Left ventricle myocardium inferior (tissue), 1 donor: ENCODE data around the gene KCNK7. TPM values are rescaled to one million over a fixed set of nuclear protein-coding genes. Genes with fewer than 3 reads are reported as not detected.

Experiments
- DNase-seq: peaks from one replicate; pipeline ENCODE4 v3.0.0-alpha.2; 2020
- H3K27ac ChIP-seq: fragments of 200-600 bp; replicated peaks from 2 replicates; pipeline ENCODE4 v1.8.0; 2021
- H3K27me3 ChIP-seq: fragments of 200-600 bp; 2 replicates; pipeline ENCODE4 v1.8.0; 2021; ENCODE audit warnings: low read depth
- H3K36me3 ChIP-seq: fragments of 200-600 bp; 2 replicates; pipeline ENCODE4 v1.8.0; 2021
- H3K4me1 ChIP-seq: fragments of 200-600 bp; 2 replicates; pipeline ENCODE4 v1.8.0; 2021
- H3K4me3 ChIP-seq: fragments of 200-600 bp; 2 replicates; pipeline ENCODE4 v1.8.0; 2021; ENCODE audit warnings: mild to moderate bottlenecking, moderate library complexity
- H3K9me3 ChIP-seq: fragments of 200-600 bp; replicated peaks from 2 replicates; pipeline ENCODE4 v1.8.0; 2021
- CTCF ChIP-seq: fragments of 200-600 bp; IDR thresholded peaks from 2 replicates; pipeline ENCODE4 v1.8.0; 2021; ENCODE audit warnings: antibody characterized with exemption, mild to moderate bottlenecking, borderline replicate concordance
- intact Hi-C: fragments of 100-400 bp; cut with micrococcal nuclease; formaldehyde crosslinking; loops from one replicate; pipeline ENCODE4 v1.11.0; 2022
- long read RNA-seq: library from polyadenylated mRNA; unstranded; transcript quantifications from one replicate; pipeline ENCODE4 v2.0.0, GENCODE V29; 2021
- total RNA-seq: library from RNA; stranded (reverse); fragmentation: NEBNext Ultra II Directional; extraction: Animal tissue kit (Norgen Biotek cat#: 25700); gene quantifications from one replicate; pipeline ENCODE4 v1.2.1, GENCODE V29; 2021
- donor health status: DM: no; HTN: yes; CAD: no; lungs with severe emphysema.

Gene KCNK7, protein sequence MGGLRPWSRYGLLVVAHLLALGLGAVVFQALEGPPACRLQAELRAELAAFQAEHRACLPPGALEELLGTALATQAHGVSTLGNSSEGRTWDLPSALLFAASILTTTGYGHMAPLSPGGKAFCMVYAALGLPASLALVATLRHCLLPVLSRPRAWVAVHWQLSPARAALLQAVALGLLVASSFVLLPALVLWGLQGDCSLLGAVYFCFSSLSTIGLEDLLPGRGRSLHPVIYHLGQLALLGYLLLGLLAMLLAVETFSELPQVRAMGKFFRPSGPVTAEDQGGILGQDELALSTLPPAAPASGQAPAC
- 0.85 TPM for total RNA-seq
- long read RNA-seq, partial matches to known transcripts = 0 of 2 reads
- long read RNA-seq, other reads (novel, unspliced or antisense) = 2 of 2 reads

- no peak within 1 kb of the TSS for H3K4me3 ChIP-seq
- H3K9me3 ChIP-seq = no peaks in the 10 kb centered on the region
- DNase-seq = no peak
- no peaks in the 10 kb centered on the region for H3K27me3 ChIP-seq
- no peak within 1 kb of the TSS for H3K27ac ChIP-seq
- no peak for TF ChIP-seq CTCF
- H3K4me1 ChIP-seq = peaks cover 46% of the 10 kb centered on the region
- H3K36me3 ChIP-seq = peaks cover 46% of the 10 kb centered on the region
- intact Hi-C loops = loop anchor here (10.0 kb wide), 1 partner anchor 61 kb away; no protein-coding TSS in a partner anchor
Observed at GRCh38 chr11:65595543-65596281, at the start of gene KCNK7. TSS of gene KCNK7 (minus strand) at chr11:65595800. CDS start at chr11:65595772, 28 bp downstream.

- DNase-seq = no peak
- intact Hi-C loops = no loop called here
- Histone ChIP-seq H3K27me3 (peaks cover 11% of the 10 kb centered on the region), H3K36me3 (peaks cover 83% of the 10 kb centered on the region), H3K4me3 (no peak overlapping the region), H3K27ac (no peak overlapping the region), H3K4me1 (peaks cover 50% of the 10 kb centered on the region), H3K9me3 (no peaks in the 10 kb centered on the region)
- no peak for TF ChIP-seq CTCF
Observed at GRCh38 chr11:65644837-65645236, 49.2 kb upstream of the KCNK7 start.

DNA sequence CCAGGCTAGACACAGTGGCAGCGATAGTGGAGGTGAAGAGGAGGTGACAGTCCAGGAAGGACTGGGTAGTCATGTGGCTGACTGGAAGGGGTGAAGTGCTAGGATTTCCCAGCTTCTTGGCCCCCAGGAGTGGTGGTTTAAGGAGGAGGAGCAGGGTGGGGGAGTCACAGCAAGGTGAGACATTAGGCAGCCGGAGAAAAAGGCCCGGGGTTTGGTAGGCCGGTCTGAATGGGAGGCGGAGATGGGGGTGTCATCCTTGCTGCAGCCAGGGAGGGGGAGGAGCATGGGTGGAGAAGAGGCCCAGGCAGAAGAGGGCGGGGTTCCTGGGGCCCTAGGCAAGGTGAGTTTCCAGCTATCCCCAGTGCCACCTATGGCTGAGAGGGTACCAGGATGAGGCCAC lies 48.4 kb upstream of the KCNK7 start:
- no peaks in the 10 kb centered on the region for H3K9me3 ChIP-seq
- no peak for TF ChIP-seq CTCF
- peaks cover 50% of the 10 kb centered on the region for H3K4me1 ChIP-seq
- H3K4me3 ChIP-seq = no peak overlapping the region
- H3K27me3 ChIP-seq = peaks cover 11% of the 10 kb centered on the region
- peaks cover 74% of the 10 kb centered on the region for H3K36me3 ChIP-seq
- intact Hi-C loops = no loop called here
- H3K27ac ChIP-seq = no peak overlapping the region
- no peak for DNase-seq

- peaks cover 10% of the 10 kb centered on the region for H3K27me3 ChIP-seq
- peaks cover 57% of the 10 kb centered on the region for H3K36me3 ChIP-seq
- no peak for TF ChIP-seq CTCF
- H3K9me3 ChIP-seq = no peaks in the 10 kb centered on the region
- H3K4me1 ChIP-seq = peaks cover 59% of the 10 kb centered on the region
- H3K4me3 ChIP-seq = peak overlapping the region; percentile 81
- intact Hi-C loops = no loop called here
- H3K27ac ChIP-seq = peak overlapping the region; percentile 95
- DNase-seq = no peak
Observed at GRCh38 chr11:65642014-65642671, 46.5 kb upstream of the KCNK7 start.

- Histone ChIP-seq H3K9me3 (no peaks in the 10 kb centered on the region), H3K36me3 (peaks cover 57% of the 10 kb centered on the region), H3K27ac (peak overlapping the region; percentile 95), H3K27me3 (peaks cover 3% of the 10 kb centered on the region), H3K4me3 (peak overlapping the region; percentile 81), H3K4me1 (peaks cover 62% of the 10 kb centered on the region)
- intact Hi-C loops = no loop called here
- TF ChIP-seq CTCF = no peak
- DNase-seq = no peak
Observed at GRCh38 chr11:65641297-65642013, 45.9 kb upstream of the KCNK7 start.
